Activated CD4-positive, alpha-beta T cell treated with anti-CD3 and anti-CD28 coated beads for 36 hours (primary cell): ENCODE data around the gene ZBTB42. TPM values are rescaled to one million over a fixed set of nuclear protein-coding genes. Genes with fewer than 3 reads are reported as not detected.

Source experiments
- ATAC-seq: fragments of 200-7000 bp; cut with Tn5 transposase; one replicate; pipeline ENCODE4 v1.10.0; 2021; ENCODE audit warnings: mild to moderate bottlenecking, moderate library complexity
- CTCF ChIA-PET: fragments of 350-600 bp; sonication (Branson Sonifier 250); formaldehyde crosslinking; loops from one replicate; lab custom pipeline; 2021; ENCODE audit warnings: antibody characterized with exemption; lab: Charles Lee
- POLR2A ChIA-PET: fragments of 350-600 bp; sonication (Branson Sonifier 250); formaldehyde crosslinking; loops from one replicate; lab custom pipeline; 2021; ENCODE audit warnings: antibody characterized with exemption, inconsistent platforms; lab: Charles Lee
- DNase-seq: peaks from one replicate; pipeline ENCODE4 v3.0.0-alpha.2; 2020
- H3K27ac Mint-ChIP-seq: one replicate; pipeline ENCODE4 v1.8.0; 2021; ENCODE audit warnings: mixed read lengths
- H3K27me3 Mint-ChIP-seq: one replicate; pipeline ENCODE4 v1.8.0; 2021; ENCODE audit warnings: mixed read lengths
- H3K36me3 Mint-ChIP-seq: one replicate; pipeline ENCODE4 v1.8.0; 2021; ENCODE audit warnings: low read depth, mixed read lengths
- H3K4me1 Mint-ChIP-seq: one replicate; pipeline ENCODE4 v1.8.0; 2021; ENCODE audit warnings: mixed read lengths
- H3K4me3 Mint-ChIP-seq: one replicate; pipeline ENCODE4 v1.8.0; 2021; ENCODE audit warnings: mild to moderate bottlenecking, moderate library complexity, mixed read lengths
- H3K9me3 Mint-ChIP-seq: one replicate; pipeline ENCODE4 v1.8.0; 2021; ENCODE audit warnings: low read depth, mixed read lengths
- intact Hi-C, 2 experiments: fragments of 100-400 bp; cut with DNase I in 1 of 2; cut with micrococcal nuclease in 1 of 2; formaldehyde crosslinking; loops; one replicate each; pipeline versions ENCODE4 v1.14.2 to v1.15.1; 2022 to 2024; cut with DNase I, micrococcal nuclease
- total RNA-seq, 2 experiments: library from RNA; stranded (reverse); gene quantifications; one replicate each; pipeline ENCODE4 v1.2.3, GENCODE V29; 2021

The ZBTB42 gene
- 1 to 10 TPM; 1.5 to 2.0 TPM for total RNA-seq

GRCh38 chr14:104800771-104801519 is at the start of gene ZBTB42:
Gene ZBTB42, plus strand, starts transcription at chr14:104801101. Its CDS starts 97 bp downstream, at chr14:104801198.
- ATAC-seq = peak; percentile 45

DNA sequence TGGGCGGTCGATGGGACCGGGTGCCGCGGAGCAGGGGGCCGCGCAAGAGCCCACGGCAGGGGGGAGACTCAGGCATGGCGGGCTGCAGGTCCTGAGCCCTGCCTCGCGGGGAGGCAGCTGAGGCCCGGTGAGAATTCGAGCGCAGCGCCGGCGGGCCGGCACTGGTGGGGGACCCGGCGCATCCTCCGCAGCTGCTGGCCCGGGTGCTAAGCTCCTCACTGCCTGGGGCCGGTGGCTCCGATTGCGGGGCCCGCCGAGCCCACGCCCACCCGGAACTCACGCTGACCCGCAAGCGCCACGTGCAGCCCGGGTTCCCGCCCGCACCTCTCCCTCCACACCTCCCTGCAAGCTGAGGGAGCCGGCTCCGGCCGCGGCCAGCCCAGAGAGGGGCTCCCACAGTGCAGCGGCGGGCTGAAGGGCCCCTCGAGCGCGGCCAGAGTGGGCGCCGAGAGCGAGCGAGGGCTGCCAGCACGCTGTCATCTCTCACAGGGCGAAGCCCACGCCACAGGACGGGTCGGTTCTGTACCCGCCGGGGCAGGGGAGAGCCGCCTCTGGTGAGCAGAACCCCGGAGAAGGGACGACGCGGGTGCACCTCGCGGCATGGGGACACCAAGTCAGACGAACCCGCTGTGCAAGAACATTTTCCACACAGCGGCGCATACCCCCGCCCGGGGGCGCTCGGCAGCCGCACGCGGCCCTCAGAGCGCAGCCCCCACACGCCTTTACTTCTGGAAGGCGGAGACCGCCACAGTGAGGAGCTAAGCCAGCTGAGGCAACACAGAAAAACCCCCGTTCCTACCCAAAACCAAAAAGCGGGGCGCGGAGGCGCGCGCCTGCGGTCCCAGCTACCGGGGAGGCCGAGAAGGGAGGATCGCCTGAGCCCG is 49.1 kb upstream of the ZBTB42 start:
- H3K4me3 Mint-ChIP-seq = peak overlapping the region; percentile 84
- DNase-seq (no peak), ATAC-seq (no peak)
- H3K4me1 Mint-ChIP-seq = peaks cover 29% of the 10 kb centered on the region
- peaks cover 14% of the 10 kb centered on the region for H3K36me3 Mint-ChIP-seq
- H3K9me3 Mint-ChIP-seq = no peaks in the 10 kb centered on the region
- CTCF ChIA-PET = interaction anchor here (0.6 to 3.3 kb wide), 13 partner anchors 11 to 822 kb away, joined by 3 to 24 read pairs (median 4); partner anchors contain the start of gene AKT1
- H3K27ac Mint-ChIP-seq = peak overlapping the region; percentile 83
- POLR2A ChIA-PET = interaction anchor here (0.6 to 1.7 kb wide), 8 partner anchors 17 to 313 kb away, joined by 3 to 8 read pairs (median 4); partner anchors contain the start of genes AKT1 and GPR132
- intact Hi-C loops = loop anchor here (1.0 to 5.0 kb wide), 16 partner anchors 27 to 1419 kb away; partner anchors contain the start of genes ADSS1 (in 1 of the 2), CDCA4 (in 1 of the 2), CEP170B (in 1 of the 2) and CLBA1 (in 1 of the 2)
- H3K27me3 Mint-ChIP-seq = no peaks in the 10 kb centered on the region

More at GRCh38 chr14:104800771-104801519, at the start of gene ZBTB42:
- CTCF ChIA-PET = interaction anchor here (0.7 to 1.9 kb wide), 7 partner anchors 25 to 246 kb away, joined by 3 to 5 read pairs (median 3); no protein-coding TSS in a partner anchor
- intact Hi-C loops = loop anchor here in 1 of 2 experiments (1.0 kb wide), 2 partner anchors 25 to 48 kb away; partner anchors contain the start of gene SIVA1
- POLR2A ChIA-PET = interaction anchor here (0.6 kb wide), 1 partner anchor 8 kb away, joined by 3 read pairs; no protein-coding TSS in a partner anchor
- Mint-ChIP-seq H3K4me1 (peaks cover 20% of the 10 kb centered on the region), H3K27ac (peak within 1 kb of the TSS; percentile 60), H3K27me3 (no peaks in the 10 kb centered on the region), H3K36me3 (no peaks in the 10 kb centered on the region), H3K9me3 (no peaks in the 10 kb centered on the region), H3K4me3 (peak within 1 kb of the TSS; percentile 72)
- DNase-seq = peak; percentile 79

- intact Hi-C loops = loop anchor here (1.0 to 5.0 kb wide), 16 partner anchors 28 to 1420 kb away; partner anchors contain the start of genes ADSS1 (in 1 of the 2), CDCA4 (in 1 of the 2), CEP170B (in 1 of the 2) and CLBA1 (in 1 of the 2)
- peaks cover 16% of the 10 kb centered on the region for H3K36me3 Mint-ChIP-seq
- no peaks in the 10 kb centered on the region for H3K9me3 Mint-ChIP-seq
- H3K27ac Mint-ChIP-seq = peak overlapping the region; percentile 83
- peak overlapping the region; percentile 84 for H3K4me3 Mint-ChIP-seq
- no peaks in the 10 kb centered on the region for H3K27me3 Mint-ChIP-seq
- DNase-seq (no peak), ATAC-seq (peak; percentile 0)
- CTCF ChIA-PET = interaction anchor here (0.5 to 3.3 kb wide), 17 partner anchors 10 to 822 kb away, joined by 3 to 24 read pairs (median 4); partner anchors contain the start of gene AKT1
- peaks cover 33% of the 10 kb centered on the region for H3K4me1 Mint-ChIP-seq
- POLR2A ChIA-PET = interaction anchor here (0.6 to 1.7 kb wide), 11 partner anchors 16 to 549 kb away, joined by 3 to 8 read pairs (median 4); partner anchors contain the start of genes AKT1, BRF1, CDCA4 and GPR132
These were observed 48.5 kb upstream of the ZBTB42 start for GRCh38 chr14:104752423-104752734.

DNA sequence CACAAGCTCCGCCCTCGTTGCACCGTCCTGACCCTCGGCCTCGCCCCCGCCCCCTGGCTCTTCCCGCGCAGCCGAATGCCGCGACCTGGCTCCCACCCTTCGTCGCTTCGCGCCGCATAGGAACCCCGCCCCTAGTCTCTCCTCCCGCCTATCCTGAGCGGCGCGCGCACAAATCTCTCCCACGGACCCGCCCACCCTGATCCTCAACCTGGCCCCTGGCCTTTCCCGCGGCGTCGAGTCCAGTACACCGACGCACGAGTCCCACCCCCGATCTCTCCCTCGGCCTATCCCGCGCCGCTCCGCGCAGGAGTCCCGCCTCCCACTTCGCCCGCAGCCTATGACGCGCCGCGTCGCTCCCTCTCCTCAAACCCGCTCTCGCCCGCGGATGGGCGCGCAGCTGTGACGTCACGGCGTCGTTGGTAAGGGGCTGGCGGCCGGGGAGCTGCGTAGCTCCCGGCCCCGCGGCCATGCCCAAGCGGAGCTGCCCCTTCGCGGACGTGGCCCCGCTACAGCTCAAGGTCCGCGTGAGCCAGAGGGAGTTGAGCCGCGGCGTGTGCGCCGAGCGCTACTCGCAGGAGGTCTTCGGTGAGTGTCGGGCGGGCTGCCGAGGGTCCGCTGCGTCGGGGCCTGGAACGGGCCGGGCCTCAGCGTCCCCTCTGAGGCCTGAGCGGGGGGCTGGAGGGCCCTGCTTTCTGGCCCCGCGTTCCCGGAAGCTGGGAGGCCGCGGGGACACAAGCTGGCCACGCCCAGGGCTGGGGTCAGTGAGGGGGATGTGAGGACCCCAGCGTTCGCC is 48.0 kb upstream of the ZBTB42 start, which contains the start of gene SIVA1:
SIVA1 (plus strand) TSS at position 413 of the 793 bp plus-strand sequence; CDS start at position 468, 55 bp downstream.
- H3K27ac Mint-ChIP-seq = peak within 1 kb of the TSS; percentile 83
- H3K27me3 Mint-ChIP-seq = no peaks in the 10 kb centered on the region
- ChIA-PET CTCF (interaction anchor here (0.5 to 3.3 kb wide), 17 partner anchors 10 to 823 kb away, joined by 3 to 24 read pairs (median 4); partner anchors contain the start of gene AKT1), POLR2A (interaction anchor here (0.6 to 1.7 kb wide), 11 partner anchors 16 to 548 kb away, joined by 3 to 8 read pairs (median 4); partner anchors contain the start of genes AKT1, BRF1, CDCA4 and GPR132)
- peaks cover 16% of the 10 kb centered on the region for H3K36me3 Mint-ChIP-seq
- intact Hi-C loops = loop anchor here (1.0 to 5.0 kb wide), 20 partner anchors 15 to 1420 kb away; partner anchors contain the start of genes ADSS1 (in 1 of the 2), AKT1 (in 1 of the 2), BRF1 (in 1 of the 2) and CDCA4 (in 1 of the 2)
- peak within 1 kb of the TSS; percentile 84 for H3K4me3 Mint-ChIP-seq
- H3K4me1 Mint-ChIP-seq = peaks cover 33% of the 10 kb centered on the region
- peak; percentile 92 for ATAC-seq
- peak; percentile 100 for DNase-seq
- no peaks in the 10 kb centered on the region for H3K9me3 Mint-ChIP-seq

DNA sequence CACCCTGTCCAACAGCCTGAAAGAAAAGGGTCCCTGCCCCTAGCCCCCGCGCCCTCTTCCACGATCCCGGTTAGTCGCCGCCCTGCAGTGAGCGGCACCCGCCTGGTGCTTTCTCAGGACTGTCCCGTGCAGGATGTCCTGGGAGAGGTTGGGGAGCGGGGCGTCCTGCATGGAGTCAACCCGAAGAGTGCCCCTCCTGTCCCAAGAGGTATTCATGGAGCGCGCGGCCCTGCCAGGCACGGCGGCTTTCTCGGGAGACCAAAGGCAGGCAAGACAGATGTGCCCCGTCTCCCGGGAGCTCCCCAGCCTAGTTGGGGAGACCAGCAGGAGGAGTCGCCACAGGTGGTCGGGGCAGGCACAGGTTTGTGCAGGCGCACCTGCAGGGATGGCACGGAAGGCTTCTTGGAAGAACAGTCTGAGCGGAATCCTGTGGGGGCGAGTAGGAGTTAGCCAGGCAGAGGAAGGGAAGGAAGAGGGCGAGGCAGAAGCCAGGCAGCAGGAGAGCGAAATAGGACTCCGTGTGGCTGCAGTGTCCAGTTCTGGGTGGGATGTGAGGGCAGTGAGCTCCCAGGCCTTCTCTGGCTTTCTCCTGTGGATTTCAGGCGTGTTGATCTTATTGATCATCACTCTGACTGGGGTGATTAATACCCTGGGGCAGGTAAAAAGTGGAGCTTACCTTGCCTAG is 47.2 kb upstream of the ZBTB42 start:
- no peaks in the 10 kb centered on the region for H3K9me3 Mint-ChIP-seq
- no peaks in the 10 kb centered on the region for H3K27me3 Mint-ChIP-seq
- peaks cover 33% of the 10 kb centered on the region for H3K4me1 Mint-ChIP-seq
- H3K4me3 Mint-ChIP-seq = peak overlapping the region; percentile 84
- peaks cover 22% of the 10 kb centered on the region for H3K36me3 Mint-ChIP-seq
- intact Hi-C loops = loop anchor here (1.0 to 5.0 kb wide), 9 partner anchors 15 to 1421 kb away; partner anchors contain the start of genes AKT1 (in 1 of the 2), BRF1 (in 1 of the 2), GPR132 (in 1 of the 2) and KLC1 (in 1 of the 2)
- ChIA-PET CTCF (interaction anchor here (0.9 to 3.3 kb wide), 5 partner anchors 9 to 64 kb away, joined by 3 to 24 read pairs (median 5); no protein-coding TSS in a partner anchor), POLR2A (interaction anchor here (0.9 to 1.7 kb wide), 4 partner anchors 15 to 267 kb away, joined by 3 to 8 read pairs (median 6); partner anchors contain the start of gene CDCA4)
- H3K27ac Mint-ChIP-seq = peak overlapping the region; percentile 78
- DNase-seq = peak; percentile 34
- ATAC-seq = no peak

DNA sequence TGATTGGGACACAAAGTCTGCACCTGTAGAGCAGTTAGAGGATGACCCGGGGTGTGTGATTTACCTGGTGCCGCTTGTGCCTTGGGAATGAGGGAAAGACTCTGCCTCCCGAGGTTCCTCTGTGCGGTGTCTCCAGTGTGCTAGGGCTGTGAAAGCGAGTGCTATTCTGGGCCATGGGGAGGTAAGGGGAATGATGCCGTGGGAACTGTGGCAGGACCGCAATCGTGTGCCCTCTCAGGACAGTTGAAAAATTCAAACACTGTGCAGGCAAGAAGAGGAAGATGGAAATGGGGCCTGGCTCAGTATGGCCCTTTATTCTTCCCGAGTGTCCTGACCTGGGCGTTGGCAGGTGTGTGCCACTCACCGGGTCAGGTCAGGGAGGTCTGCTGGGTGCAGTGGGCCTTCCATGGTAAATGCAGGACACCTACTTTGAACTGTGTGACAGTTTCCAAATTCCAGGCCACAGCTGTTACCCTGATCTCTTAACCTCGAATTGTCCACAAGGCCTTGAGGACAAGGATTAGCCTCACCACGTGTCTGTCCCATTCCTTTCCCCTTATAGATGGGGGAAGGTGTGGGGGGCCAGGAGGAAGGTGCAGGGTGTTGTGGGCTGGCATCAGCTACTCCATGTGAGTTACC is 46.6 kb upstream of the ZBTB42 start:
- no peak for DNase-seq
- intact Hi-C loops = loop anchor here in 1 of 2 experiments (5.0 kb wide), 1 partner anchor 178 kb away; no protein-coding TSS in a partner anchor
- Mint-ChIP-seq H3K36me3 (peaks cover 27% of the 10 kb centered on the region), H3K4me1 (peaks cover 33% of the 10 kb centered on the region), H3K27me3 (no peaks in the 10 kb centered on the region), H3K27ac (peak overlapping the region; percentile 78), H3K9me3 (no peaks in the 10 kb centered on the region), H3K4me3 (peak overlapping the region; percentile 84)
- ChIA-PET CTCF (interaction anchor here (1.0 to 3.3 kb wide), 3 partner anchors 9 to 15 kb away, joined by 4 to 24 read pairs (median 12); no protein-coding TSS in a partner anchor), POLR2A (no interaction called here)
- ATAC-seq = no peak

DNA sequence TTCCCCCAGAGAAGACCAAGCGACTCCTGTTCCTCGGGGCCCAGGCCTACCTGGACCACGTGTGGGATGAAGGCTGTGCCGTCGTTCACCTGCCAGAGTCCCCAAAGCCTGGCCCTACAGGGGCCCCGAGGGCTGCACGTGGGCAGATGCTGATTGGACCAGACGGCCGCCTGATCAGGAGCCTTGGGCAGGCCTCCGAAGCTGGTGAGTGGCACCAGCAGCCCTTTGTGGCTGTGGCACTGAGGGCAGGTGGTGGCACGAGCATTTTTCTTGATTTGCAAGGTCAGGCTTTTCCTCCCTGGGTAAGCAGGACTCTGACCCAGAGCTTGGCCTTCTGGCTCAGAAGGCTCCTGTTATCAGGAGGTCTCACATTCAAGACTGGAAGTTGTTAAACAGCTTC is 45.3 kb upstream of the ZBTB42 start:
- ChIA-PET POLR2A (interaction anchor here (0.7 kb wide), 1 partner anchor 8 kb away, joined by 3 read pairs; no protein-coding TSS in a partner anchor), CTCF (interaction anchor here (0.9 to 1.1 kb wide), 2 partner anchors 13 to 70 kb away, joined by 4 to 6 read pairs; no protein-coding TSS in a partner anchor)
- ATAC-seq (no peak), DNase-seq (no peak)
- peaks cover 33% of the 10 kb centered on the region for H3K4me1 Mint-ChIP-seq
- no peaks in the 10 kb centered on the region for H3K27me3 Mint-ChIP-seq
- intact Hi-C loops = no loop called here
- H3K36me3 Mint-ChIP-seq = peaks cover 33% of the 10 kb centered on the region
- H3K4me3 Mint-ChIP-seq = no peak overlapping the region
- H3K9me3 Mint-ChIP-seq = no peaks in the 10 kb centered on the region
- H3K27ac Mint-ChIP-seq = no peak overlapping the region

GRCh38 chr14:104756477-104757237 is 44.2 kb upstream of the ZBTB42 start:
- H3K27me3 Mint-ChIP-seq = no peaks in the 10 kb centered on the region
- no peak for ATAC-seq
- intact Hi-C loops = no loop called here
- no peak for DNase-seq
- H3K36me3 Mint-ChIP-seq = peaks cover 36% of the 10 kb centered on the region
- no peaks in the 10 kb centered on the region for H3K9me3 Mint-ChIP-seq
- POLR2A ChIA-PET = no interaction called here
- CTCF ChIA-PET = interaction anchor here (0.6 to 1.1 kb wide), 2 partner anchors 12 to 1164 kb away, joined by 3 to 4 read pairs; no protein-coding TSS in a partner anchor
- peak overlapping the region; percentile 24 for H3K27ac Mint-ChIP-seq
- H3K4me1 Mint-ChIP-seq = peaks cover 33% of the 10 kb centered on the region
- H3K4me3 Mint-ChIP-seq = no peak overlapping the region
